T1000 (cell line): ENCODE measurements around the gene GRIK4.

Experiments used
- DNase-seq: peaks from one replicate; lab custom pipeline; 2025; ENCODE audit warnings: mixed read lengths; lab: John Stamatoyannopoulos, UW

GRIK4 gene

GRCh38 chr11:120707663-120708062, 196.1 kb downstream of the GRIK4 start:
- no peak for DNase-seq

DNA sequence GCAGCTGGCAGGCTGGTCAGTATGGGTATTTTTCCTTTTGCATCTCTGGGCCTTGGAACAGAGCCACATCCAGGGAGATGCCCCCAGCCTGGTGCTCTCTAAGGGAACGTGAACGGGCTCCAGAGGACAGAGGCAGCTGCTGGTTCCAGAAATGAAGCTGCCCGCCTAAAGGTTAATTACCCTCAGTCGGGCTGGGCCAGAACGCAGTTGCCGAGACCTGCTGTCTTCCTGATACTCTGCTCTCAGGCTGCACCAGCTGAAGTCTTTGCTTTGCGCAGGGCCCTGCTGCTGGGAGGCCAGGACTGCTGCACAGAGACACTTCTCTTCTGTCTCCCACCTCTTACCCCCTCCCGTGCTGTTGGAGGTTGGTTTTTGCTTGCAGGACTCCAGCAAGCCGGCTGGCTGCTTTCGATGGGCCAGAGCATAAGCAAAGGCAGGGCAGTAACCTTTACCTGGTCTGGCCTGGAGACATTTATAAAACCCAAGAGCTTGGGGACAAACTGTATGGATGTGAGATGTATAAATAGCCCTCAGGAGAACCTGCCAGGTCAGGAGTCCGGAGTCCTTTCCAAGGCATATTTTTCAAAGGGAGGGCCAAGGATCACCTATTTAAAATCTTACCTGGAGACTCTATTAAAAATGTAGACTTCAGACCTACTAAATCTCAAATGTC, 197.1 kb downstream of the GRIK4 start:
- DNase-seq, result no peak

- no peak for DNase-seq
Observed at GRCh38 chr11:120709808-120710207, 198.3 kb downstream of the GRIK4 start.

DNA sequence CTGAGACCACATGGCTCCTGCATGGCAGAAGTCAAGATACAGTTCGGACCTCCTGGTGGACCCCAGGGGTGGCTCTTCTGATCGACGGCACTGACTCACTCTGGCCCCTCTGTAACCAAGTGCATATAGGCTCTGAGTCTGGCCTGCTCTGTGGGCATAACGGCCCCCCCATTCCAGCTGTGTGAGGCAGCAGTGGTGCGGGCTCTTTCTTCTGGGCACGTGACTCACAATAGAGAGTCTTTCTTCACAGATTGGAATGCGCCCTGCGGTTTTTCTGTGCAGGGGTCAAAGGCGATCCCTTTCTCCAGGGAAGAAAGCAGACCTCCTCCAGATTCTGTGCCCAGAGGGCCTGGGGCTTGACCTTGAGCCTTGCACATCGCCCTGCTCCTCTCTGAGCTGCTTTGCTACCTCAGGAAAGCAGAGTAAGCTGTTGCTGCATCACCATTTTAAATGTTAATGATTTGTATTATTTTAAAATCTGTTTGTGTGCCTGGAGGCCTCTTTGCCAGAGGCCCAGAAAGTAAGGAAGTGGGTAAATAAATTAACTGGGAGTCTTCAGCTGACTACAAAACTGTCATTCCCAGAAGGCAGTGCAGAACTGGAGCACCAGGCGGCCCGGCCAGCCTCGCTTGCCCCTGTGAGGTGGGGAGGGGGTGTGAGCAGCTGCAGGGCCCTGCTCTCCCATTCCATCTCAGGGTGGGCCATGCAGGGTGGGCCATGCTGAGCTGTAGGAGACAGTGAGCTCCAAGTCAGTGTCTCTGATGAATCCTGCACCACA, 199.0 kb downstream of the GRIK4 start:
- DNase-seq, result peak; percentile 75

- DNase-seq, result no peak
Observed at GRCh38 chr11:120712014-120712413, 200.5 kb downstream of the GRIK4 start.

GRCh38 chr11:120712881-120713280, 201.3 kb downstream of the GRIK4 start:
- no peak for DNase-seq

- DNase-seq, result no peak
Observed at GRCh38 chr11:120713296-120713695, 201.7 kb downstream of the GRIK4 start.

DNA sequence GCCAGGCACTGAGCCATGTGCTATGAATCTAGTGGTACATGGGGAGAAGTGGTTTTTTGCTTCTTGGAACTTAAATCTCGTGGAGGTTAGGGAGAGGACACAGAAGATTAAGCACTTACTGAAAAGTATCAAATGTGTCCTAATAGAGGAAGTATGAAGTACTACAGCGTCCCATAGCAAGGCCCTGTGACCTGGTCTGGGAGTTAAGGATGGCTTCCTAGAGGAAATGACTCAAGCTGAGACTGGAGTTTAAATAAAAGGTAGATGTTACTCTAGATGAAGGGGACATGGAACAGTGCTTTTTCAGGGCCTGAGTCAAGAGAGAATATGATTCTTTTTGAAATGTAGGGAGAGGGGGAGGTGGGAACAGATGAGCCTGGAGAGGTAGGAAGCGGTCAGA, 202.9 kb downstream of the GRIK4 start:
- DNase-seq, result no peak

DNA sequence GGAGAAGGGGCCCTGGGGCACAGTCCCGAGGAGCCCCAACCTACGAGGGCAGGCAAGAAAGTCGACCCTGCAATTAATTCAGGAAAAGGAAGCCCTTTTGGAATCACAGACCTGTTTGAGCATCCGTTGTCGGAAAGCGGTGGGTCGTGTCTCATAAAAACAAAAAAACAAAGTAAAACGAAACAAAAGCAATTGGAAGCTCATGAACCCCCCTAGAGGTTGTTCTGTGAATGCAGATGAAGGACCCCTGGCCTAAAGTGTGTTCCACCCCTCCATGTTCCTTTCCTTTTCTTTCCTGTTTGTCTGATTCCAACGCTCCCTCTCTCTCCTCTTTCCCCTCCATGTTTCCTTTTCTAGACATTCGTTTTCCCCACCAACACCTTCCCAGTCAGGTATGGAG, 203.7 kb downstream of the GRIK4 start:
- DNase-seq, result no peak

GRCh38 chr11:120717042-120717441, 205.5 kb downstream of the GRIK4 start:
- DNase-seq, result no peak

- no peak for DNase-seq
Observed at GRCh38 chr11:120717623-120718022, 206.1 kb downstream of the GRIK4 start.

- no peak for DNase-seq
Observed at GRCh38 chr11:120718171-120718570, 206.6 kb downstream of the GRIK4 start.

GRCh38 chr11:120719348-120719747, 207.8 kb downstream of the GRIK4 start:
- no peak for DNase-seq

GRCh38 chr11:120720760-120721159, 209.2 kb downstream of the GRIK4 start:
- no peak for DNase-seq

GRCh38 chr11:120722524-120722923, 211.0 kb downstream of the GRIK4 start:
- no peak for DNase-seq

DNA sequence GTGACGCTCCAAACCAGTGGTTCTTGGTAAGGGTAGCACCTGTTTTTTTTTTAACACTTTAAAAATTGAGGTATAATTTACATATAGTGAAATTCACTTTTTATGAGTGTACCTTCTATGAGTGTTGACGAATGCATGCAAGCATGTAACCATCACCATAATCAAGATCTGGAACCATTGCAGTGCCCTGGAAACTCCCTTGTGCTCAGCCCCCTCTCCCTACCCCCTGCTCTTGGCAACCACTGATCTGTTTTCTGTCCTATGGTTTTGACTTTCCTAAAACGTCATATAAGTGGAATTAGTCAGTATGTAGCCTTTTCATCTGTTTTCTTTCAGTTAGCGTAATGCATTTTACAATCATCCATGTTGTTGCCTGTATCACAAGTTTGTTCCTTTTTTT, 212.2 kb downstream of the GRIK4 start:
- DNase-seq, result no peak

DNA sequence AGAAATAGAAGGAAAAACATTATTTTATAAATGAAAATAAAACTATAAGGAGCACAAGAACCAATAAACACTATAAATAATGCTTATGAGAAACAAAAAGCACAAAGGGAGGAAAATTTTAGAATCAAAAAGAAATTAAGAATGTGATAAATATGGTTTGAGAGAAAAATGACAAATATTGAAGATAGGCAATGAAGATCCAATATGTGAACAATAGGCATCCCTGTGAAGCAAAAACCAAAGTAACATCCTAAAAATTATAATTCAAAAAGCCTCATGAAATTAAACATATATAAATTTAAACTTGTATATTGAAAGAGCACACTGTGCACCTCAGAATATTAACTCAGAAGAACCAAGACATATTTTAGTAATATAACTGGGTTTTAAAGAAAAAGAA, 216.2 kb downstream of the GRIK4 start:
- no peak for DNase-seq

GRCh38 chr11:120735035-120735434, 223.5 kb downstream of the GRIK4 start:
- no peak for DNase-seq

- DNase-seq, result no peak
Observed at GRCh38 chr11:120738516-120739046, 227.0 kb downstream of the GRIK4 start.

- DNase-seq, result no peak
Observed at GRCh38 chr11:120739780-120740179, 228.2 kb downstream of the GRIK4 start.

GRCh38 chr11:120740380-120740779, 228.8 kb downstream of the GRIK4 start:
- no peak for DNase-seq

GRCh38 chr11:120744016-120744994, 232.8 kb downstream of the GRIK4 start:
- DNase-seq, result no peak
